ENCODE data around the gene GRB10.

The GRB10 gene

DNA sequence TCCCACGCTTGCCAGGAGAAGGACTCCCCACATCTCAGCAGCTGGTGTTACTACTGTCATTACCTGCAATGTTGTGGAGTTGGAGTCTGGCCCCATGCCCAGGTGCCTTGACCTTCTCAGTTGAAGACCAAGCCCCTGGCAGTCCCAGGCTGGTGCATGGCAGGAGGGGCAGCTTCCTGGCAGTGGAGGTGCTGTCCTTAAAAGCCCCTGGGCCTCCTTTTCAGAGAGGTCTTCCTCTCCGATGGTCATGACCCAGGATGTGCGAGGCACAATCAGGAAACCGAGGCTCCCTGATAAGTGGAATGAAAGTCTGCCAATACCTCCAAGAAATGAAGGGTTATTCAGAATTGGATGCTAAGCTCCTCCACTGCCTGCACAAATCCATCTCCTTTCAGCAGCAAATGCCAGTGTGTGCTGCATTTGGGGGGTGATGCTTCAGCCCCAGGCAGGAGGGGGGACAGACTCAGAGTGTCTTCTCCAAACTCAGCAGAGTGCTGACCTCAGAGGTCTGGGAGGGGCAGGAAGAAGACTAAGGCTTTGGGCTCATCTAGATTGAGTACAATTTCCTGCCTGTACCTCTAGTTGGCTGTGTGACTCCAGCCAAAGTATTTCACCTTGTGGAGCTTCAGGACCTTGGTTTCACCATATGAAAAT is 120.5 kb downstream of the GRB10 start:
- H3K9me3 ChIP-seq (replicated peaks; ENCODE audit: low read length) = no peaks in the 10 kb centered on the region
- H3K9ac ChIP-seq (ENCODE audit: low read depth, low read length) = no peak overlapping the region
- no peaks in the 10 kb centered on the region for H3K27me3 ChIP-seq (ENCODE audit: control insufficient read depth, insufficient read depth, low read length)
- no peak overlapping the region for H3K4me3 ChIP-seq (ENCODE audit: low read length)
- H3K4me2 ChIP-seq (ENCODE audit: low read length) = no peak overlapping the region
- H3K4me1 ChIP-seq (ENCODE audit: control insufficient read depth, insufficient read depth, low read length) = peaks cover 57% of the 10 kb centered on the region
- peaks cover 12% of the 10 kb centered on the region for H3K36me3 ChIP-seq (ENCODE audit: insufficient read depth, low read length)

DNA sequence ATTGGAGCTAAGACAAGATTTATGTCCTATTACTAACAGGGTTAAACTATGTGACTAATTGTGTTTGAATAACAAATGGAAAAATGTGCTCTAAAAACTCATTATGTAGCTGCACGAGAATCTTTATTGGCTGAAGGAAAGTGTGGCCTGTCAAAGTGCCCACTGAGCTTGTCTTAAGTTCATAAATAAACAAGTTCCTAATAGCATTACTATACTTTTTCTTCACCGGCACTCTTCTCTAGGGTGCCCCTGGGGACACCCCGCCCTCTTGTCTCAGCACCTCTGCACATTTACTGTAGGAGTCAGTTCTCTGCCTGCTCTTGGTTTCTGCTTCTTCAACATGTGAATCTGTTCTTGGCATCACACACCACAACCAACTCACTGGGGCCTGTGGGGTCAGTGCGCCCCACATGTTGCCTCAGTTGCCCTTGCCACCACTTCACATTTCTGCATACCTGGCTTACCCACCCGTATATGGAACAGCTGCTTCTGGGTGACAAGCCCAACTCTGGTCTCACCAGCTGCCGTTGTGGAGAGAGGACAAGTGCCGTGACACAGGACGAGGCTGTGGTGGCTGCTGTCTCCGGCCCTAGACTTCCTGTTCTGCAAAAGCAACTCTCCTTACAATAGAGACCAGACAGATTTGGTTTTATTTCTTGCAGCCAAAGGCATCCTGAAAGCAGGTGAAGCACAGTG is 121.2 kb downstream of the GRB10 start:
- Histone ChIP-seq H3K9me3 (replicated peaks; ENCODE audit: low read length) (no peaks in the 10 kb centered on the region), H3K4me1 (ENCODE audit: control insufficient read depth, insufficient read depth, low read length) (peaks cover 61% of the 10 kb centered on the region), H3K9ac (ENCODE audit: low read depth, low read length) (no peak overlapping the region), H3K4me2 (ENCODE audit: low read length) (no peak overlapping the region), H3K27me3 (ENCODE audit: control insufficient read depth, insufficient read depth, low read length) (no peaks in the 10 kb centered on the region), H3K36me3 (ENCODE audit: insufficient read depth, low read length) (peaks cover 12% of the 10 kb centered on the region), H3K4me3 (ENCODE audit: low read length) (no peak overlapping the region)

DNA sequence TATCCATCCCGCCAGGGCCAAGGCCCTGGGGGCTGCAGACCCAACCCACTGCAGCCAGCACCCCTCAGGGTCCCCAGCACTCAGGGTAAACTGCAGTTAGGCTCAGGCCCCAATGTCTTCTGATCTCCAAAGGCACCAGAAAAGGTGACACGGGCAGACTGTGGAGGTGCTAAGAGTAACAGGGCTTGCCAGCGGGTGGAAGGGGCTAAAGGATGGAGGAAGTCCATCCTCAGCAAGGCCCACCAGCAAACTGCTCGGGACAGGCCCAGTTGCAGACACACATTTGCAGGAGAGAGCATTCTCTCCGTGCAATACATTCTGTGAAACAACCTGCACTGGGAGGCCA is 121.9 kb downstream of the GRB10 start:
- H3K4me2 ChIP-seq (ENCODE audit: low read length) = no peak overlapping the region
- peaks cover 12% of the 10 kb centered on the region for H3K36me3 ChIP-seq (ENCODE audit: insufficient read depth, low read length)
- peaks cover 63% of the 10 kb centered on the region for H3K4me1 ChIP-seq (ENCODE audit: control insufficient read depth, insufficient read depth, low read length)

DNA sequence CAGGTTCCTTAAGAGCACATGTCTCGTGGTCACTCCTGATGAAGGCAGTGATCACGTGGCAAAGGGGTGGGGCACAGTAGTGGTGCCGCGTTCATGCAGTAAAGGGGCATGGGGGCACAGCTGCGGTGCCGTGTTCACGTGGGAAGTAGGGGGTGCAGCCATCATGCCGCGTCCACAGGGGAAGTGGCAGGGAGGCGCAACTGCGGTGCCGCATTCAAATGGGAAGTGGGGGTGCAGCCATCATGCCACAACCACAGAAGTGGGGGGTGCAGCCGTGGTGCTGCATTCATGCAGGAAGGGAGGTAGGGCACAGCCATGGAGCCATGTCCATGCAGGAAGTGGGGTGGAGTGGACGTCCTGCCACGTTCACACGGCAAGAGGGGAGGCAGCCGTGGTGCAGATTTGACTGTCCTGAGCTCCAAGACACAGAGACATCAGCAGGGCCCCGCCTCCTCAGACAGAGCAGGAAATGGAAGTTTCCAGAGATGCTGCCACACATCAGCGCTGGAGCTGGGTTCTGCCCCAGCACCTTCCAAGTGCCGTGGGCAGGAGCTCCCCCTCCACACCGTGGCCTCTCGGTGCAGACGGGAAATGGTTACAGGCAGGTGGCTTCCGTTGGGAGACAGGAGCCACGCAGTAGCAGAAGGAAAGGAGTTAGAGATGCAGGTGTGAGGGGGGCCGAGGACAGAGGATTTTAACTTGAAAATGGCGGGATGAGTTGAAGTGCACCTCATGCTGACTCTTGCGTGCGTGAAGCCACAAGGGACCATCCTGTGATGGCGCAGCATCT is 122.5 kb downstream of the GRB10 start:
- H3K27me3 ChIP-seq (ENCODE audit: control insufficient read depth, insufficient read depth, low read length) = no peaks in the 10 kb centered on the region
- H3K36me3 ChIP-seq (ENCODE audit: insufficient read depth, low read length) = peaks cover 12% of the 10 kb centered on the region
- no peak overlapping the region for H3K9ac ChIP-seq (ENCODE audit: low read depth, low read length)
- H3K4me1 ChIP-seq (ENCODE audit: control insufficient read depth, insufficient read depth, low read length) = peaks cover 63% of the 10 kb centered on the region
- H3K4me2 ChIP-seq (ENCODE audit: low read length) = no peak overlapping the region
- H3K4me3 ChIP-seq (ENCODE audit: low read length) = no peak overlapping the region
- H3K9me3 ChIP-seq (replicated peaks; ENCODE audit: low read length) = no peaks in the 10 kb centered on the region

More for the DNA sequence above, 121.9 kb downstream of the GRB10 start:
- no peaks in the 10 kb centered on the region for H3K9me3 ChIP-seq (replicated peaks; ENCODE audit: low read length)
- no peak overlapping the region for H3K4me3 ChIP-seq (ENCODE audit: low read length)
- no peak overlapping the region for H3K9ac ChIP-seq (ENCODE audit: low read depth, low read length)
- no peaks in the 10 kb centered on the region for H3K27me3 ChIP-seq (ENCODE audit: control insufficient read depth, insufficient read depth, low read length)

DNA sequence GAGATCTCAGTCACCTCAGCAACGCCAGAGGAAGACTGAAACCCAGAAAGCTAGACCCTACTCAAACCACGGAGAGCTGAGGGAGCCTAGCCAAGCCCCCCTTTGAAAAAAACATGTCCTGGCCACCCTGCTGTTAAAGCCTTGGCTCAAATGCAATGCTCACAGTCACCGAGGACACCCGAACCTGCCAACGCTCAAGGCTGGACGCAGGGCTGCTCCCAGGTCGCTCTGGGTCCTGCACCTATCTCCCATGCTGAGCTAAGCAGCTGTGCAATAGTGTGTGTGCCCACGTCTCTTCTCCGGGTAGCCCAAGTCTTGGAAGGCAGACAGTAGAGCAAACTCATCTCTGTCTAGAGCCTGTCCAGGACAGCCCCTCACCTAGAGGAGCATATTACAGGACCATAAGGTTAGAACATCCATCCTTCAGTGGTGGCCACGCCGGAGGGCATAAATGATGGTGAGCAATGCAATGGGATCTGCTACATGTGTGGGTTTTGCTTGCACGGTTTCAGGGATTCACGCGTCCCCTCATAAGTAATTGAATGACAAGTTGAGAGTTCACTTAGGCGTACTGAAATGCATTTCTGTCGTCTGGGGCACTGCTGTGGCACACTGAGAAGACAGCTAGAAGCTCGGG is 123.2 kb downstream of the GRB10 start:
- H3K36me3 ChIP-seq (ENCODE audit: insufficient read depth, low read length) = peaks cover 12% of the 10 kb centered on the region
- H3K4me1 ChIP-seq (ENCODE audit: control insufficient read depth, insufficient read depth, low read length) = peaks cover 63% of the 10 kb centered on the region
- no peaks in the 10 kb centered on the region for H3K9me3 ChIP-seq (replicated peaks; ENCODE audit: low read length)
- no peak overlapping the region for H3K9ac ChIP-seq (ENCODE audit: low read depth, low read length)
- no peak overlapping the region for H3K4me2 ChIP-seq (ENCODE audit: low read length)
- H3K27me3 ChIP-seq (ENCODE audit: control insufficient read depth, insufficient read depth, low read length) = no peaks in the 10 kb centered on the region
- no peak overlapping the region for H3K4me3 ChIP-seq (ENCODE audit: low read length)

DNA sequence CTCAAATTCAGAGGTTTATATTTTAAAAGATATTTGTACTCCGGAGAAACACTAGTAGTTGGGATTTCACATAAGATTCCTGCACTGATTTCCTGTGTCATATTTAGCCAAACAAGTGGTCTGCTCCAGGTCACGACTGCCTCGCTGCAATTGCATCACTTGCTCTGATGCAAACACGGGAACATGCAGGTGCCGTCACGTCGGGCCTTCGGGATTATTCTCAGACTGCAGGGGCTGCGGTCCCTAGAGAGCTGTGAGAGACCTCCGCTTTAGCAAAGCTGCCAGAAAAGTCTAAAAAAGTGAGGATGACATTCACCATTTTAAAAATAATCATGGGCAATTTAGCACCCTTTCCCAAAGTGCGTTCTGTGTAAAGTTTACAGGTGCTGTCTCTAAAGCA is 124.0 kb downstream of the GRB10 start:
- no peak overlapping the region for H3K9ac ChIP-seq (ENCODE audit: low read depth, low read length)
- H3K4me2 ChIP-seq (ENCODE audit: low read length) = no peak overlapping the region
- no peak overlapping the region for H3K4me3 ChIP-seq (ENCODE audit: low read length)
- no peaks in the 10 kb centered on the region for H3K27me3 ChIP-seq (ENCODE audit: control insufficient read depth, insufficient read depth, low read length)
- no peaks in the 10 kb centered on the region for H3K9me3 ChIP-seq (replicated peaks; ENCODE audit: low read length)
- H3K36me3 ChIP-seq (ENCODE audit: insufficient read depth, low read length) = peaks cover 6% of the 10 kb centered on the region
- peaks cover 64% of the 10 kb centered on the region for H3K4me1 ChIP-seq (ENCODE audit: control insufficient read depth, insufficient read depth, low read length)

DNA sequence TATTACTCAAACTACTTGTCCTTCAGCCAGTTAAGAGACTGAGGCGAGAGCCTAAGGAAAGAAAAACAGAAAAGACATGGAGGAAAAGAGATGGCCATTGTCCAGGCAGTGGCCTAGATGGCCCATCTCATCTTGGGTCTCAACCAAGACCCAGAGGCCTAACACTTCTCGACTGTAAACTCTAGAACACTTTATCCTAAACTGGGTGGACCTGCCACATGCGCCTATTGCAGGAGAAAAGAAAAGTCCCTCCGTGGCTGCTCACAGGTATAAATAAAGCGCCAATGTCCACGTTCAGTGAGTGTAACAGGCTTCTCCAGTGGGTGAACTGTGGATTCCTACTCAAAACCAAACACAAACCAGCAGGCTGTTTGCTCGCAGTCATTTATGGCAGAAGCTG is 124.8 kb downstream of the GRB10 start:
- peaks cover 71% of the 10 kb centered on the region for H3K4me1 ChIP-seq (ENCODE audit: control insufficient read depth, insufficient read depth, low read length)
- H3K4me2 ChIP-seq (ENCODE audit: low read length) = peak overlapping the region; percentile 62
- H3K9me3 ChIP-seq (replicated peaks; ENCODE audit: low read length) = no peaks in the 10 kb centered on the region
- peak overlapping the region; percentile 75 for H3K9ac ChIP-seq (ENCODE audit: low read depth, low read length)
- H3K36me3 ChIP-seq (ENCODE audit: insufficient read depth, low read length) = no peaks in the 10 kb centered on the region
- H3K4me3 ChIP-seq (ENCODE audit: low read length) = peak overlapping the region; percentile 33
- no peaks in the 10 kb centered on the region for H3K27me3 ChIP-seq (ENCODE audit: control insufficient read depth, insufficient read depth, low read length)

DNA sequence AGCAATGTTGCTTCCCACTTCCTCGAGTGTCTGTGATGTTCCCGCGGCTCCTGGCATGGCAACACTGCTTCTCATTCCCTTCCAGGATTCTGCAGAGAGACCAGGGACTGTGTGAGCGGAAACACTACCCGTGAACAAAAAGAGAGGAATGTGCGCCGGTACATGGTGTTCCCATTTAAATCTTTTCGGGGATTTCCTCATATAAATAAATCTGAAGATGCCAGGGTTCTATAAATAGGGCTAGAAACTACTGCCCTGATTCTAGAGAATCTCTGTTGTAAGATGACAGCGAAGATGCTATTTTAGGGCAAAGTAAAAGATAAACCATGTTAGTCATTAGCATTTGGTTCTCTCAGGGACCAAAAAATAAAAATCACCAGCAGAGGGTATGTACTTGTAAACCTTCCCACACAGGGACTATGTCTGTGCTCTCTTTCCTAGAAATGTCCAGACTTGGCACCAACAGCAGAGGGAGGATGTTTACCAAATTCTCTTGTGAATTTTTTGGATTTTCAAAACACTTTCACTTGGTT is 125.3 kb downstream of the GRB10 start:
- H3K4me3 ChIP-seq (ENCODE audit: low read length) = peak overlapping the region; percentile 33
- H3K4me1 ChIP-seq (ENCODE audit: control insufficient read depth, insufficient read depth, low read length) = peaks cover 73% of the 10 kb centered on the region
- no peaks in the 10 kb centered on the region for H3K9me3 ChIP-seq (replicated peaks; ENCODE audit: low read length)
- peak overlapping the region; percentile 66 for H3K4me2 ChIP-seq (ENCODE audit: low read length)
- no peaks in the 10 kb centered on the region for H3K27me3 ChIP-seq (ENCODE audit: control insufficient read depth, insufficient read depth, low read length)
- no peaks in the 10 kb centered on the region for H3K36me3 ChIP-seq (ENCODE audit: insufficient read depth, low read length)
- peak overlapping the region; percentile 75 for H3K9ac ChIP-seq (ENCODE audit: low read depth, low read length)

DNA sequence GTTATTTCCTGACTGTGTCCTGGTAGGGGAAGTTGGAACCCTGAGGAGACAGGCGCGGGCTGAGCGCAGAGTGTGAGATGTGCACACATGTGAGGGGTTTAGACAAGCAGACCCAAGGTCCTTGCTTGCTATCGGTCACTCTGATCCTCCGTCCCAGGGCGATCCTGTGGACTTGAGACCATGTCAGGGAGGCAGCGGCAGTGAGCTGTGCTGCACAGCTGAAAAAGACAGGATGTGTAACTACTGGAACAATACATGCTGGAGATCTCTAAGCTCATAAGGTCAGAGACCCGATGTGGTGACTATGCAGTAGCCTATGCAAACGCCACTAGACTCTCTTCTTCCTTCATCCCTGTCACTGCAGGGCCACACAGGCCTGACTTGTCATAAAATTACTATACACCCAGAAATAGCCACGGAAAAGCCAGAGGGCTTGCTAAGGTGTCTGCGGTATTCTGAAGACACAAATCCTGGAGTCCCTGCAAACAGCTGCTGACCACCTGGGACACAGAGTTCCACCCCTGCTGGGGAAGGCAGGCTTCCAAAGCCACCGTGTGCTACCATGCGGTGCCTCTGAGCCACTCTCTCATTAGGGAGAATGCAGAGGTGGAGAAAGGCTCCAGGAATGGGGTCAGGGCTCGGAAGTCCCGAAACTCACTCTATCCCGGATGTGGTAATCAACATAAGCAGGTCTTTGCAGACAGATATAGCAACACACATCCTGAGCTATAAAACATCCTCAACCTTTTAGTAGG is 126.4 kb downstream of the GRB10 start:
- Histone ChIP-seq H3K4me2 (ENCODE audit: low read length) (peak overlapping the region; percentile 66), H3K4me1 (ENCODE audit: control insufficient read depth, insufficient read depth, low read length) (peaks cover 64% of the 10 kb centered on the region), H3K9ac (ENCODE audit: low read depth, low read length) (peak overlapping the region; percentile 73), H3K27me3 (ENCODE audit: control insufficient read depth, insufficient read depth, low read length) (no peaks in the 10 kb centered on the region), H3K9me3 (replicated peaks; ENCODE audit: low read length) (no peaks in the 10 kb centered on the region), H3K4me3 (ENCODE audit: low read length) (no peak overlapping the region), H3K36me3 (ENCODE audit: insufficient read depth, low read length) (no peaks in the 10 kb centered on the region)

DNA sequence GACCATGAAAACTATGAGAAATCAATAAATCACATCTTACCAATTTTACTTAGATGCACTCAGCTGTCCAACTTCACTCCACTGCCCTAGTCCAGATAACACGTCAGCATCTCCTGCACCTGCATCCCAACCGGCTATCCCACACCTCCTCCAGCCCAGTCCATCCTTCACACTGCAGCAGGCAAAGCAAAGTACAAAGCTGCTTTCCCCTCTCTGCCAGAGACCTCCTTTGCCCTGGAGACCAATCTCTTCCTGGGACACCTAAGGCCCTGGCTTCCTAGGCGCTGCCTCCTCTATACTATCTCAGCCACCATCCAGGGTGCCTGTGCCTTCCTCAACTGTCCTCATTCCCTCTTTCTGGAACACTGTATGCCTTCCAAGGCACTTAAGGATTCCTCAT is 127.2 kb downstream of the GRB10 start:
- no peaks in the 10 kb centered on the region for H3K27me3 ChIP-seq (ENCODE audit: control insufficient read depth, insufficient read depth, low read length)
- H3K4me3 ChIP-seq (ENCODE audit: low read length) = no peak overlapping the region
- H3K4me2 ChIP-seq (ENCODE audit: low read length) = no peak overlapping the region
- peak overlapping the region; percentile 73 for H3K9ac ChIP-seq (ENCODE audit: low read depth, low read length)
- H3K9me3 ChIP-seq (replicated peaks; ENCODE audit: low read length) = no peaks in the 10 kb centered on the region
- no peaks in the 10 kb centered on the region for H3K36me3 ChIP-seq (ENCODE audit: insufficient read depth, low read length)
- H3K4me1 ChIP-seq (ENCODE audit: control insufficient read depth, insufficient read depth, low read length) = peaks cover 62% of the 10 kb centered on the region

All from skeletal muscle satellite cell (primary cell).